Posterior vena cava (tissue), 2 donors: ENCODE data around the gene EGLN3. TPM values are rescaled to one million over a fixed set of nuclear protein-coding genes. Genes with fewer than 3 reads are reported as not detected.

Source experiments
- DNase-seq: peaks from one replicate; pipeline ENCODE4 v3.0.0-alpha.2; 2020; ENCODE audit warnings: low spot score
- intact Hi-C, 2 donors: fragments of 100-400 bp; cut with DNase I; formaldehyde crosslinking; loops; one replicate each; pipeline versions ENCODE4 v1.14.1 to v1.14.2; 2022 to 2023
- total RNA-seq, 2 donors: library from RNA; stranded (reverse); fragmentation: NEBNext Ultra II Directional; extraction: Animal tissue kit (Norgen Biotek cat#: 25700); gene quantifications; one replicate each; pipeline ENCODE4 v1.2.1, GENCODE V29; 2021
- donor health status: DM: yes; HTN: yes; CAD: no.
- donor health status: DM: yes; HTN: yes; CAD: no.

The EGLN3 gene
- total RNA-seq, 2 donors from 2014 or later, result 15.2 to 29.2 TPM

DNA sequence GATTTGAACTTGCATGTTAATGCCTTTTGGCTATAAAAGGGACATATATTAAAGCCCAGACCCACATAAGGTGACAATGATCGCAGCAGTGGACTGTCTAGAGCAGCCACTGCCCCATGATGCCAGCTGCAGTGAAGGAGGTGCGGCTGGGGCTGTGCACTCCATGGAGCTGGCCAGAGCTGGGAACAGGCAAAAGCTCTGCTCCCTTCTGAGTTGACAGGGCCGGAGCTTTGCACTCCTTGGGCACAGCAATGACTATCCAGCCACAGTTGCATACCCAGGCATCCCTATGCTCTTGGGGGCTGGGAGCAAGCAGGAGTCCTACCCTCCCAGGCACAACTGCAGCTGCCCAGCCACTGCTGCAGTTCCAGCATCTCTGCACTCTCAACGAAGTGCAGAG, 50.2 kb downstream of the EGLN3 start:
- no peak for DNase-seq
- intact Hi-C loops, result no loop called here

DNA sequence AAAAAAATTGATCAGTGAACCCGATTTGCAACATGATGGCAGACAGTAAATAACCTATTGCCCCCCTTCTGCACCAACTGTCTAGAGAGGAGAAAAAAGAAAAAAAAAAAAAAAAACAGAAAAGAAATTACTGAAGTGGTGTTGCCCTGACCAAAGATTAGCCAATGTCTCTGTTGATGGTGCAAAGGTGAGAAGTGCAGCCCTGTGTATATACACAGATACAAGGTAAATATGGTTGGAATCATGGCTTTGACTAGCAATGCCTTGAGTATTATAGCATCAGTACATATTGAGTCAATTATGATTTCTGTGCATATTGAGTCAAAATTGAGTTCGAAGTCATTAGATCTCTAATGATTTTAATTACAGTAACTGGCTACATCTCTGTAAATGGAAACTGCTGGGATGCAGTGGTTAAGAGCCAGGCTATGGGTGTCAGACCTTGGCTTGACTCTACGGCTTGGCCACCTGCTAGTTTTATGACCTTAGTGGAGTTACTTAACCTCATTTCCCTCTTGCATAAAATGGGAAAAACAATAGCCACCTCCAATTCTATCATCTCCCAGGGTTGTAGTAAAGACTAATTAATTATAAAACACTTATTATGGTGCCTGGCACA, 51.0 kb downstream of the EGLN3 start:
- intact Hi-C loops, result no loop called here
- no peak for DNase-seq

DNA sequence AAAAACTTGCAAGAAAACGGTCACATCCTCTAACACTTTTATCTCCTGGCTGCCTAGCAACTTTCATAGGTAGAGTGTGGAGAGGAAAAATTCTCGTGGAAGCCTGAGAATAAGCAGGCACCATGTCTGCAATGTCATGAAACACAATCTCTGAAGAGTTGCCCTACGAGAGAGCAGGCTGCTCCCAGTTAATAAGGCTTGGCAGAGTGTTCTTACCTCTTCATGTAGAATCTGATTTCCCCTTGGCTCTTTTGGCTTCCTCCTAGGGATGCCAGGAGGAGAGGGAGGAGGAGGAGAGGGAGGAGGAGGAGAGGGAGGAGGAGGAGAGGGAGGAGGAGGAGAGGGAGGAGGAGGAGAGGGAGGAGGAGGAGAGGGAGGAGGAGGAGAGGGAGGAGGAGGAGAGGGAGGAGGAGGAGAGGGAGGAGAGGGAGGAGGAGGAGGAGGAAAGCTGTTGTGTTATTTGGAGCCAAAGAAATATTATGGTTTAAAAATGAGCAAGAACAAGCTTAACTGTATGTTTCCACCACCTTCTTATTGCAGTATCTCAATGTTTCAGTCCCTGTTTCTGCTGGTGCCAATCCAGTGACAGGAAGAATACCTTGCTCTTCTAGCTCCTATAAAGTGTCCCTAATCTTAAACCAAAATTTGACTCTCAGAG, 52.9 kb downstream of the EGLN3 start:
- intact Hi-C loops, result no loop called here
- DNase-seq, result no peak

DNA sequence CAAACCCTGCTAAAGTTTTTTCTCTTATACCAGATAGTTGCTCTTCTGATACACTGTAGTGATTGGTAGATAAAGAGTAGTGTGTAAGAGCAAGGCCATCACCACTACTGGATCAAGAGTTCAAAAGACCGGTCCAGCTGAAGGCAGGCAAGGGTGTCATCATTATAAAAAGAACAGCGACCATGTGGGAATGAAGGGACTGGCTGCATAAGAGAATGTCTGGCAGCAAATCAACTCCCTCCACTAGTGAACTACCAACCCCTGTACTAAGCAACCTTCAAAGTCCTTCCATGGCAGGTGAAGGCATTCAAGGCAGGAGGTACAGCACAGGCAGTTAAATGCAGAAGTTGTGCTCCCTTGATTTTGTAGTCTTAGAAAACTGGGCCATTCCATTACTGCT, 53.5 kb downstream of the EGLN3 start:
- no peak for DNase-seq
- intact Hi-C loops, result no loop called here

DNA sequence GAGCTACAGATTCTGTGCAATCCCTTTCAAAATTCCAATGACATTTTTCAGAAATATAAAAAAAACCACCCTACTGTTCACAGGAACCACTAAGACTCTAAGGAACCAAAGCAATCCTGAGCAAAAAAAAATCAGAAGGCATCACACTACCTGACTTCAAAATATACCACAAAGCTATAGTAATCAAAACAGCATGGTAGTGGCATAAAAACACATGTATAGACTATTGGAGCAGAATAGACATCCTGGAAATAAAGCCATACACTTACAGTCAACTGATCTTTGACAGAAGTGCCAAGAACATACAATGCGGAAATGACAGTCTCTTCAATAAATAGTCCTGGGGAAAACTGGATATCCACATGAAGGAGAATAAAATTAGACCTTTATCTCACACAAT, 56.5 kb downstream of the EGLN3 start:
- intact Hi-C loops, result no loop called here
- no peak for DNase-seq

DNA sequence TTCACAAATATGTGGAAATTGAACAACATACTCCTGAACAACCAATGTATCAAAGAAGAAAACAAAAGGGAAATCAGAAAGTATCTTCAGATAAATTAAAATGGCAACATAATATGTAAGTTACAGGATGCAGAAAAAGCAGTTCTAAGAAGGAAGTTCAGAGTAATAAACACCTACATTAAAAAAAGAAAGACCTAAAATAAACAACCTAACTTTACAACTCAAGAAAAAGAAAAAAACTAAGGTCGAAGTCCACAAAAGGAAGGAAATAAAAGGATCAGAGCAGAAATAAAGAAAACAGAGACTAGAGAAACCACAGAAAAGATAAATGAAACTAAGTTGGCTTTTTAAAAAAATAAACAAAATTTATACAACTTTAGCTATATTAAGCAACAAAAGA, 59.2 kb downstream of the EGLN3 start:
- no peak for DNase-seq
- intact Hi-C loops, result no loop called here

DNA sequence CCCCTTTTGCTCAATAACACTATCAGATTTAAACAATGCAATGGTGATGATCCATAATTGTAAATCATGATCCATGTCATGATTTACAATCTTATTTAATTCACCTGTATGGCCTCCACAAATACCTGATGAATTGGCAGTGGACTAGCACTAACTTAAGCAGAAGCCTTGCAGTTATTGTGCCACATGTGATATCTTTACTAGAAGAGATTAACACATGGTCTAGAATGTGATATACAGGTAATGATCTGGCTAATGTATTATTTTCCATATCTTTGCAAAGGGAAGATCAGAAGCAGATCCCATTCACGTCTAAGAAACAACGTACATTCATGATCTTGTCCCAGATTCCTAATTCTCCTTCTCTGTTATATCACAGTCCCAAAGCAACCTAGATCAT, 66.0 kb downstream of the EGLN3 start:
- intact Hi-C loops, result no loop called here
- no peak for DNase-seq

DNA sequence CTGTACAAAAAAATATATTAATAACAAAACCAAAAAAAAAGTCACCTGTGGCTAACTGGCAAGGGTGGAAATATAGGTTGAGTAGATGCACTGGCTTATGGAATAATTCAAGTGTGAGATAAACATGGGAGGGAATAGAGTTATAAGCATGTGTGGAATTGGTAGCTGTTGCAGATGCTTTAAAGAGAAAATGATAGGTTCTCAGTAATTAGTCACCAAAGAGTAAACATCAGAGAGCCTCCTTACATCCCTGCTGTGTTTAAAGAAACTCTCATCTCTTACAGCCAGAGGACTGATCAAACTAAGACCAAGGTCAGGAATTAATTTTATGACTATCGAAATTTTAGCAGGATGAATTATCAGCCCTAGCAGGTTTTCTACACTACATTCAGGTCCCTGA, 70.5 kb downstream of the EGLN3 start:
- no peak for DNase-seq
- intact Hi-C loops, result no loop called here

DNA sequence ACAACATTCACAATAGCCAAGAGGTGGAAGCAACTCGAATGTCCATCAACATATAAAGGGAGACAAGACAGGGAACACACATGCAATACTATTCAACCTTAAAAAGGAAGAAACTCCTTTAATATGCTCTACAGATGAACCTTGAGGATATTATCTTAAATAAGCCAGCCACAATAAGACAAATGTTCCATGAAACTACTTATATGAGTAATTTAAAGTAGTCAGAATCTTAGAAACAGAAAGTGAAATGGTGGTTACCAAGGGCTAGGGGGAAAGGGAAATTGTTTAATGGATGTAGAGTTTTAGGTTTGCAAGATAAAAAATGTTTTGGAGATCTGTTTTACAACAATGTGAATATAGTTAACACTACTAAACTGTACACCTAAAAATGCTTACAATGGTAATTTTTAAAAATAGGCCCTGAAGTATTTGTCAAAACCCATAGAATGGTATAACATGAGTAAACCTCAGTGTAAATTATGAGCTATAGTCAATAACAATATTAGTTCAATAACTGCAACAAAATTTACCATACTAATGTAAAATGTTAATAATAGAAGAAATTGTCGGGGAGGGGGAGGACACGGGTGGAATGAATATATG, 71.1 kb downstream of the EGLN3 start:
- intact Hi-C loops, result no loop called here
- DNase-seq, result no peak

DNA sequence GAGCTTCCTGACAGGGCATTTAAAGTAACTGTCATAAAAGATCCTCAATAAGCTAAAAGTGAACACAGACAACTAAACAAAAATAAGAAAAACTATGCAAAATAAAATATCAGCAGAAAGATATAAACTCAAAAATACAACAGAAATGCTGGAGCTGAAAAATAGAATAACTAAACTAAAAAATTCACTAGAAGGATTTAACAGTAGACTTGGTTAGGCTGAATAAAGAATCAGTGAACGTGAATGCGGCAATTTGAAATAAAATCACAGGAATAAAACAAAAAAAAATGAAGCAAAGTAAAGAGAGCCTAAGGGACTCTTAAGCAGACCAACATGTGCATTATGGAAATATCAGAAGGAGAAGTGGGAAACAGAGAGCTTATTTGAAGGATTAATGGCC, 74.6 kb downstream of the EGLN3 start:
- no peak for DNase-seq
- intact Hi-C loops, result no loop called here
